PC-9 (cell line): Measurements from ENCODE around the gene MRC2. TPM values are rescaled to one million over a fixed set of nuclear protein-coding genes. Genes with fewer than 3 reads are reported as not detected.

Experiments used
- BruUV-seq: library from RNA; stranded (reverse); fragments of 400-500 nt; replicated peaks from 2 replicates; lab custom pipeline; 2021; lab: Mats Ljungman, UMichigan
- CTCF ChIA-PET: fragments of 300-600 bp; sonication (Branson Sonifier 250); formaldehyde crosslinking; loops from one replicate; lab custom pipeline; 2022; ENCODE audit warnings: antibody characterized with exemption; lab: Charles Lee
- POLR2A ChIA-PET: fragments of 300-600 bp; sonication (Branson Sonifier 250); formaldehyde crosslinking; loops from one replicate; lab custom pipeline; 2022; ENCODE audit warnings: antibody characterized with exemption; ENCODE audit not compliant: unreplicated experiment; lab: Charles Lee
- DNase-seq, 2 experiments: peaks; one replicate each; pipeline versions ENCODE4 v3.0.0 to v3.0.0-alpha.2; 2015 to 2022; ENCODE audit warnings: mixed read lengths in 1 of 2
- H2AFZ ChIP-seq: fragments of 200-600 bp; sonication (generic); 2 replicates; pipeline ENCODE4 v1.8.1; 2017; ENCODE audit warnings: antibody characterized with exemption
- H3F3A ChIP-seq: fragments of 200-600 bp; sonication (generic); 2 replicates; pipeline ENCODE4 v1.8.1; 2017; ENCODE audit warnings: antibody characterized with exemption, mild to moderate bottlenecking, low read depth; ENCODE audit not compliant: insufficient read depth
- H3K27ac ChIP-seq: fragments of 200-600 bp; sonication (generic); 2 replicates; pipeline ENCODE4 v1.6.1; 2016; ENCODE audit warnings: mixed run types
- H3K27me3 ChIP-seq: fragments of 200-600 bp; sonication (generic); 2 replicates; pipeline ENCODE4 v1.6.1; 2016; ENCODE audit warnings: low read depth, mixed run types; ENCODE audit not compliant: insufficient read depth
- H3K36me3 ChIP-seq: fragments of 200-600 bp; sonication (generic); 2 replicates; pipeline ENCODE4 v1.6.1; 2016; ENCODE audit warnings: low read depth, mixed run types
- H3K4me1 ChIP-seq: fragments of 200-600 bp; sonication (generic); replicated peaks from 2 replicates; pipeline ENCODE4 v1.6.1; 2016; ENCODE audit warnings: mixed run types; ENCODE audit not compliant: insufficient read depth
- H3K4me2 ChIP-seq: fragments of 200-600 bp; sonication (generic); 2 replicates; pipeline ENCODE4 v1.6.1; 2017; ENCODE audit warnings: mixed run types
- H3K4me3 ChIP-seq: fragments of 200-600 bp; sonication (generic); 2 replicates; pipeline ENCODE4 v1.6.1; 2016; ENCODE audit warnings: mixed run types
- H3K79me2 ChIP-seq: fragments of 200-600 bp; sonication (generic); 2 replicates; pipeline ENCODE4 v1.6.1; 2017; ENCODE audit warnings: low read depth, mixed run types
- H3K9me2 ChIP-seq: fragments of 200-600 bp; sonication (generic); 2 replicates; pipeline ENCODE4 v1.8.1; 2017; ENCODE audit warnings: mild to moderate bottlenecking; ENCODE audit not compliant: insufficient read depth
- H3K9me3 ChIP-seq: fragments of 200-600 bp; sonication (generic); 2 replicates; pipeline ENCODE4 v1.8.1; 2016; ENCODE audit warnings: low read depth; ENCODE audit not compliant: insufficient read depth
- H4K20me1 ChIP-seq: fragments of 200-600 bp; sonication (generic); 2 replicates; pipeline ENCODE4 v1.8.1; 2017; ENCODE audit not compliant: insufficient read depth
- CTCF ChIP-seq: fragments of 200-600 bp; sonication (generic); conservative IDR thresholded peaks from 2 replicates; pipeline ENCODE4 v1.6.1; 2017; ENCODE audit warnings: mixed run types, antibody characterized with exemption, mild to moderate bottlenecking, moderate library complexity
- EZH2 ChIP-seq: fragments of 200-600 bp; sonication (generic); IDR thresholded peaks from 2 replicates; pipeline ENCODE4 v1.8.0; 2017; ENCODE audit warnings: antibody characterized with exemption, low read depth
- intact Hi-C: fragments of 100-400 bp; cut with micrococcal nuclease; formaldehyde crosslinking; loops from one replicate; pipeline ENCODE4 v1.10.0; 2022; ENCODE audit not compliant: unreplicated experiment
- total RNA-seq: library from RNA; stranded (reverse); gene quantifications from 2 replicates; pipeline ENCODE4 v1.2.3, GENCODE V29; 2021

Gene MRC2
- total RNA-seq, 1 experiment from 2014 or later = 1.0 TPM

DNA sequence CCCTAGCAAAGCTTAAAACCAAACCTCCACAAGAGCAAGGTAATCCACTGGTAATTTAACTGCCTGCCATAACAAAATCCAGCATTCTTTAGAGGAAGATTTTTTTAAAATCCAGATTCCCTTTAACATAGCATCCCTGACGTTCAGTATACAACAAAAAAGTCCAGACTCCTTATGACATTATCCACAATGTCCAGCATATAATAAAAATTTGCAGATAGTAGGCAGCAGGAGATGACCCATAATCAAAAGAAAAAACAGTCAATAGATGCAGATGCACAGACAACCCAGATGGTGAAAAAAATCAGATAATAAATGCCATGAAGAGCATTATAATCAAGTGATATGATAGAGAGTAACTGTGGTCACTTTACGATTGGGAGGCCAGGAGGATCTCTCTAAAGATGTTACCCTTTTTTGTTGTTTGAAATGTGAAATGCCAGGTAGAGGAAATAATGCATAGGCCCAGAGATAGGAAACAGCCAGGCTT is 33.2 kb downstream of the MRC2 start:
- ChIA-PET POLR2A (no interaction called here), CTCF (no interaction called here)
- H3K4me1 ChIP-seq = no peaks in the 10 kb centered on the region
- no peaks in the 10 kb centered on the region for H3K9me3 ChIP-seq
- H3K27ac ChIP-seq = no peak overlapping the region
- no peaks in the 10 kb centered on the region for H4K20me1 ChIP-seq
- intact Hi-C loops = no loop called here
- no peaks in the 10 kb centered on the region for H3K27me3 ChIP-seq
- H2AFZ ChIP-seq = no peak overlapping the region
- H3K9me2 ChIP-seq = no peaks in the 10 kb centered on the region
- H3K79me2 ChIP-seq = no peaks in the 10 kb centered on the region
- DNase-seq = no peak
- TF ChIP-seq CTCF (no peak), EZH2 (no peak)
- H3F3A ChIP-seq = no peaks in the 10 kb centered on the region
- H3K4me3 ChIP-seq = no peak overlapping the region
- no TSS peak for BruUV-seq
- no peak overlapping the region for H3K4me2 ChIP-seq
- H3K36me3 ChIP-seq = no peaks in the 10 kb centered on the region

DNA sequence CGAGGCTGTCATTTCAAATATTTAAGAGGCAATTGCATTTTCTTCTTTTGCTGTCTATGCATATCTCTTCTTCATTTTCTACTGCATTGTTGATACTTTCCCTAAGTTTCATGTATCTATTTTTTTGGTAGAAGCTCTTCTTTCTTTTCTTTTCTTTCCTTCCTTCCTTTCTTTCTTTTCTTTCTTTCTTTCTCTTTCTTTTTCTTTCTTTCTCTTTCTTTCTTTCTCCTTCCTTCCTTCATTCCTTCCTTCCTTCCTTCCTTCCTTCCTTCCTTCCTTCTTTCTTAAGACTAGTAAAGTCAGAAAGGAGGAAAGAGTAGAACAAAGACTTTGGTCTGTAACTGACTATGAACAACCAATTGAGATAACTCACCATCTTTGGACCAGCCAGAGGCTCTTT is 33.9 kb downstream of the MRC2 start:
- CTCF ChIA-PET = no interaction called here

GRCh38 chr17:62662855-62663254 is 35.4 kb downstream of the MRC2 start:
- Histone ChIP-seq H3K9me2 (no peaks in the 10 kb centered on the region), H3K4me1 (no peaks in the 10 kb centered on the region), H3K27ac (no peak overlapping the region), H3K79me2 (no peaks in the 10 kb centered on the region), H3K9me3 (no peaks in the 10 kb centered on the region), H3K4me2 (no peak overlapping the region), H3K36me3 (no peaks in the 10 kb centered on the region), H4K20me1 (no peaks in the 10 kb centered on the region), H3F3A (no peaks in the 10 kb centered on the region), H3K4me3 (no peak overlapping the region), H3K27me3 (no peaks in the 10 kb centered on the region), H2AFZ (no peak overlapping the region)
- no peak for DNase-seq
- BruUV-seq = no TSS peak
- CTCF ChIA-PET = interaction anchor here (0.6 kb wide), 1 partner anchor 542 kb away, joined by 4 read pairs; no protein-coding TSS in a partner anchor
- no peak for TF ChIP-seq CTCF
- intact Hi-C loops = no loop called here
- POLR2A ChIA-PET = interaction anchor here (0.5 kb wide), 1 partner anchor 721 kb away, joined by 5 read pairs; no protein-coding TSS in a partner anchor

More for the DNA sequence above, 33.9 kb downstream of the MRC2 start:
- Histone ChIP-seq H3K9me2 (no peaks in the 10 kb centered on the region), H3K27ac (no peak overlapping the region), H3K36me3 (no peaks in the 10 kb centered on the region), H3K79me2 (no peaks in the 10 kb centered on the region), H4K20me1 (no peaks in the 10 kb centered on the region), H3K9me3 (no peaks in the 10 kb centered on the region), H3K27me3 (no peaks in the 10 kb centered on the region), H3K4me3 (no peak overlapping the region), H3F3A (no peaks in the 10 kb centered on the region), H2AFZ (no peak overlapping the region), H3K4me2 (no peak overlapping the region), H3K4me1 (no peaks in the 10 kb centered on the region)
- no TSS peak for BruUV-seq
- intact Hi-C loops = no loop called here
- no peak for DNase-seq
- no peak for TF ChIP-seq CTCF
- TF ChIP-seq EZH2 = no peak
- POLR2A ChIA-PET = no interaction called here
